ENCODE measurements around the gene NPIPB2.

The NPIPB2 gene

GRCh38 chr16:11896486-11897176, 45.2 kb downstream of the NPIPB2 start:
- DNase-seq, result no peak

- DNase-seq, result no peak
Observed at GRCh38 chr16:11893571-11893970, 48.3 kb downstream of the NPIPB2 start.

GRCh38 chr16:11892761-11893160, 49.1 kb downstream of the NPIPB2 start:
- no peak for DNase-seq

GRCh38 chr16:11890231-11890965, 51.4 kb downstream of the NPIPB2 start:
- no peak for DNase-seq

DNA sequence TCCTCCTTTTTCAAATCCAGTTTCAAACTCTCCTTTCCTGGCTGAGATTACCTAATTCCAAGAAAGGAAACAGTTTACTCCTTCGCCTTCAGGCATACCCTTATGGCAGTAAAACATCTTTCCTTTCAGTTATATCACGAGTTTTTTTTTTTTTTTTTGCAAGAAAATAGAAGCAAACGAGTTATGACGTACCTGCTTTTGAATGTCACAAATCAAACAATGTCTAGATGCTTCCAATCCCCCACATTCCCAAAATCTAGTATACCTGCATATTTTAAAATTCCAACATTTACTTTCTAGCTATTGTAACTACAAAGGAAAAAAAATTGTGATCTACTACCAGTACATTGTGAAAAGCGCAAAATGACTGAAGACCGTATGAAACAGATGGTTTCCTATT, 55.0 kb downstream of the NPIPB2 start:
- DNase-seq, result no peak

- DNase-seq, result no peak
Observed at GRCh38 chr16:11884035-11884434, 57.8 kb downstream of the NPIPB2 start.

DNA sequence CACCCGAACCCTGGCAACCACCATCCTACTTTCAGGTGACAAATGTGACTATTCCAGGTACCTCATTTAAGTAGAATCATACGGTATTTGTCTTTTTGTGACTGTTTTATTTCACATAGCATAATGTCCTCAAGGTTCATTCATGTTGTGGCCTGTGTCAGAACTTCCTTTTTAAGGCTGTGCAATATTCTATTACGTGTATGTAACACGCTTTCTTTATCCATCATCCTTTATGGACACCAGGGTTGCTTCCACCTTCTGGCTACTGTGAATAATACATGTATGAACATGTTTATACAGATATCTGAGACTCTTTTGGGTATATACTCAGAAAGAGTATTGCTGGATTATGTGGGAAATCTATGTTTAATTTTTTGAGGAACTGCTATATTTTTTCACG, 61.8 kb downstream of the NPIPB2 start:
- DNase-seq, result no peak

DNA sequence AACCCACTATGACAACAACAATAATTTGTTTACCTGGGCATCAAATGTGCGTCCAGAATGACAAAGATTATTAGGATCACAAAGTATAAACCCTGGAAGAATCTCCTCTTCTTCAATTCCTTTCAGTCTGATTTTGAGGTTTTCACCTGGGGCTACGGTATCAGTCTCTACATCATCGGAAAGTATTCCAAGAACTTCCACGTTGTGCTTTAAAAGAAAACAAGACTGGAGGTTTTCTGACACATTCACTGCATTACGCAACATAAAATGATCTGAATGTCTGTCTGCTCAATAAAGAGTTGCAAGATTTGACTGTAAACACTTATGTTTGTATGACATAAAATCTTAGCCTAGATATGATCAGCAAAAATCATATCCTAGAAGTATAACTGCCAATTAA, 64.5 kb downstream of the NPIPB2 start:
- no peak for DNase-seq

Measured in T-helper 9 cell (primary cell).